AG10803 (cell line): ENCODE data around the gene XPNPEP2.

ENCODE experiments used
- DNase-seq: peaks from one replicate; pipeline ENCODE4 v3.0.0; 2010; ENCODE audit warnings: low read depth
- H3K4me3 ChIP-seq: 2 replicates; pipeline ENCODE4 v1.5.1; 2011; ENCODE audit warnings: mild to moderate bottlenecking, low read length, control low read depth
- CTCF ChIP-seq: conservative IDR thresholded peaks from 2 replicates; pipeline ENCODE4 v1.5.1; 2011; ENCODE audit warnings: mild to moderate bottlenecking, low read length, control low read depth, inconsistent platforms

XPNPEP2 gene

GRCh38 chrX:129768586-129769466, 30.0 kb downstream of the XPNPEP2 start:
- H3K4me3 ChIP-seq: no peak overlapping the region
- peak; percentile 12 for DNase-seq
- TF ChIP-seq CTCF: no peak

GRCh38 chrX:129769467-129770154, 30.8 kb downstream of the XPNPEP2 start:
- no peak for TF ChIP-seq CTCF
- DNase-seq: no peak

GRCh38 chrX:129771266-129771995, 32.7 kb downstream of the XPNPEP2 start:
- no peak for TF ChIP-seq CTCF
- H3K4me3 ChIP-seq: no peak overlapping the region
- no peak for DNase-seq

More at GRCh38 chrX:129769467-129770154, 30.8 kb downstream of the XPNPEP2 start:
- no peak overlapping the region for H3K4me3 ChIP-seq

- H3K4me3 ChIP-seq: no peak overlapping the region
- no peak for TF ChIP-seq CTCF
- no peak for DNase-seq
Observed at GRCh38 chrX:129772796-129773431, 34.1 kb downstream of the XPNPEP2 start.

- no peak for TF ChIP-seq CTCF
- no peak for DNase-seq
- no peak overlapping the region for H3K4me3 ChIP-seq
Observed at GRCh38 chrX:129773649-129774458, 35.1 kb downstream of the XPNPEP2 start.
